Mesodermal cell (in vitro differentiated cells): Measurements from ENCODE around the gene PTMA.
"Not testable (repeated sequence)": the region's sequence is repeated elsewhere in the genome, so short reads cannot be mapped to it uniquely, and the experiment has no call there.

Experiments used
- H3K27ac ChIP-seq: 2 replicates; pipeline ENCODE4 v1.7.0; 2013; ENCODE audit warnings: mild to moderate bottlenecking, low read depth, low read length, moderate library complexity; ENCODE audit not compliant: severe bottlenecking
- H3K36me3 ChIP-seq: 2 replicates; pipeline ENCODE4 v1.7.1; 2013; ENCODE audit warnings: mild to moderate bottlenecking, low read length, moderate library complexity; ENCODE audit not compliant: control insufficient read depth, insufficient read depth
- H3K4me1 ChIP-seq: one replicate; pipeline ENCODE4 v1.7.1; 2013; ENCODE audit warnings: mild to moderate bottlenecking, low read length; ENCODE audit not compliant: insufficient read depth, control insufficient read depth, poor library complexity, severe bottlenecking
- H3K4me3 ChIP-seq: 2 replicates; pipeline ENCODE4 v1.7.0; 2013; ENCODE audit warnings: low read length, control low read depth, mild to moderate bottlenecking; ENCODE audit not compliant: insufficient read depth, poor library complexity, severe bottlenecking; ENCODE audit errors: extremely low read depth
- H3K9me3 ChIP-seq: 2 replicates; pipeline ENCODE4 v1.7.1; 2013; ENCODE audit warnings: mild to moderate bottlenecking, low read length, moderate library complexity; ENCODE audit not compliant: control insufficient read depth
- WGBS, 2 experiments: methylation state at CpG; one replicate each; pipeline ENCODE4 v1.1.5; 2013; ENCODE audit warnings: missing lambda C conversion rate in 2 of 2; ENCODE audit not compliant: insufficient coverage in 2 of 2; 5-methylcytosine and 5-hydroxymethylcytosine counted together

The PTMA gene

GRCh38 chr2:231712451-231713021 lies 4.2 kb downstream of the PTMA start:
- Histone ChIP-seq H3K27ac (peak overlapping the region; percentile 77), H3K36me3 (peaks cover 39% of the 10 kb centered on the region)
- 80 to 90% methylated on average over 1 to 4 of the region's 18 CpGs for WGBS, 2 experiments

GRCh38 chr2:231713406-231713729 lies 5.0 kb downstream of the PTMA start:
- Histone ChIP-seq H3K27ac (peak overlapping the region; percentile 67), H3K4me1 (peaks cover 32% of the 10 kb centered on the region), H3K36me3 (peaks cover 39% of the 10 kb centered on the region)
- not testable (repeated sequence) for H3K9me3 ChIP-seq, H3K4me3 ChIP-seq

More at GRCh38 chr2:231712451-231713021, 4.2 kb downstream of the PTMA start:
- not testable (repeated sequence) for H3K9me3 ChIP-seq
- H3K4me3 ChIP-seq: peak overlapping the region; percentile 11
- peaks cover 32% of the 10 kb centered on the region for H3K4me1 ChIP-seq

GRCh38 chr2:231713730-231714638 lies 5.7 kb downstream of the PTMA start:
- 40 to 53% methylated on average over 14 of the region's 15 CpGs for WGBS, 2 experiments

DNA sequence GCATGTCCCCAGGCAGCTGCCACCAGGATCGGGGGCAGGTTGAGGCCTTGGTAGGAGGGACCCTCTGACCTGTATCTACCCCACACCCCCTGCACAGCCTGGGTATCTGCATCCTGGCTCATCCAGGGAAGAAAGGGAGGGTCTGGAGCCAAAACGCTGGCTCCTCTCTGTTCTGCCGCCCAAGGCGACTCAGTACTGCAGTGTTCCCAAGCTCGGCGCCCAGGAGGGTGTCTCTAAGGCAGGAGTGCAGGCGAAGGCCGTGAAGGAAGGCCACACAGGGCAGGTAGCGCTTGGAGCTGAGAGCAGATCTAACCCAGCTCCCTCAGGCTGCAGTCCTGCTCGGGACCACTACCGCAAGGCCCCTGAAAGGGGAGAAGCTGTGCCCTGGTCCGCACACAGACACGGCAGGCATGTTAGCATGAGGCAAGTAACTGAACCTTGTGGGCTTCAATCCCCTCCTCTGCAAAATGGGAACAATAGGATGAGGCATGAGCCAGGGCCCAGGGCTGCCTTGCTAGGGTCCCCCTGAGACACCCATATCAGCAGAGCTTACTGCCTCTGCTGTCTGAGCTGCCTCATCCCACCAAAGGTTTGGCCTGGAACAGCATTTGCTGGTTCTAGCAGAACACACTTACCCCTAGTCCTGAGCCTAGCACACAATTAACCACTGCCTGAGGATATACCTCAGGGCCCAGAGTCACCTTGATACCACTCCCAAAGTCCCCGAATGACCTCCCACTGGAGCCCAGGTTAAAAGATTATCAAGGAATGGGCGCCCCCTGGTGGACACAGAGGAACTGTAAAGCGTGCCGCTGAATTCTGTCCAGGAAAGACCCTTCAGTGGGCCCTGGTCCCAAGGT lies 6.5 kb downstream of the PTMA start:
- Histone ChIP-seq H3K4me1 (peaks cover 35% of the 10 kb centered on the region), H3K27ac (peak overlapping the region; percentile 85), H3K36me3 (peaks cover 33% of the 10 kb centered on the region), H3K9me3 (no peaks in the 10 kb centered on the region), H3K4me3 (no peak overlapping the region)
- 55 to 57% methylated on average over 16 to 17 of the region's 17 CpGs for WGBS, 2 experiments

More at GRCh38 chr2:231713730-231714638, 5.7 kb downstream of the PTMA start:
- Histone ChIP-seq H3K4me1 (peaks cover 35% of the 10 kb centered on the region), H3K36me3 (peaks cover 39% of the 10 kb centered on the region), H3K27ac (peak overlapping the region; percentile 68), H3K4me3 (no peak overlapping the region), H3K9me3 (no peaks in the 10 kb centered on the region)

- H3K4me1 ChIP-seq: peaks cover 35% of the 10 kb centered on the region
- WGBS, 2 experiments: 63 to 80% methylated on average over 4 to 5 of the region's 5 CpGs
- no peaks in the 10 kb centered on the region for H3K9me3 ChIP-seq
Observed at GRCh38 chr2:231715499-231715837, 7.1 kb downstream of the PTMA start.

DNA sequence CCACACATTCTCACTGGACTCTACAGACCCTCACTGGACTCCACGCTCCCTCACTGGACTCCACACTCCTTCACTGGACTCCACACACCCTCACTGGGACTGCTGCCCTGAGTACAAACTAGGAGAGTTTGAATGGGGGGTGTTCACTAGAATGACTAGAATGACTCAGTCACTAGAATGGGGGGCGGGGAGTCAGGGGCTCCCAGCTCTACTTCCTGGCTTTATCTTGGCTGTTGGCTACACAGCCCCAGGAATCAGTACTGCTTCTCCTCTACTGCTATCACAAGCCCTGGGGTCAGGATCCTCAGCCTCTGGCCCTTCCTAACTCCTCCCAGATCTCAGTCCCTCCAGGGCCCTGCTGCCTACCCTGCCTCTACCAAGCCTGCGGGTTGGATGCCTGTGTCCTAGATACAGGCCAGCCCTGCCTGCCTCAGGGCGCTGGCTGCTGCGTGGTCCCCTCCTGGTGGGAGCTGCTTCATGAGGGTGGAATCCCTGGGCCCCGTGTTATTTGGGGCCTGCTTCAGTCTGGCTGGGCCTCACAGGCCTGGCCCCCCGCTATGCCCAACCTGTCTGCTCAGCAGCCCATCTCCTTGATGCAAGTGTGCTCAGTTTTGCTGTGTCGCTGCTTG lies 7.8 kb downstream of the PTMA start:
- no peak overlapping the region for H3K4me3 ChIP-seq
- peaks cover 24% of the 10 kb centered on the region for H3K36me3 ChIP-seq
- peaks cover 35% of the 10 kb centered on the region for H3K4me1 ChIP-seq
- WGBS, 2 experiments: 80 to 88% methylated on average over 4 of the region's 8 CpGs
- no peaks in the 10 kb centered on the region for H3K9me3 ChIP-seq
- H3K27ac ChIP-seq: peak overlapping the region; percentile 85

More at GRCh38 chr2:231715499-231715837, 7.1 kb downstream of the PTMA start:
- H3K4me3 ChIP-seq: no peak overlapping the region
- peaks cover 30% of the 10 kb centered on the region for H3K36me3 ChIP-seq
- H3K27ac ChIP-seq: peak overlapping the region; percentile 85

GRCh38 chr2:231716666-231717280 lies 8.4 kb downstream of the PTMA start:
- Histone ChIP-seq H3K4me3 (no peak overlapping the region), H3K9me3 (no peaks in the 10 kb centered on the region), H3K27ac (peak overlapping the region; percentile 85), H3K36me3 (peaks cover 17% of the 10 kb centered on the region), H3K4me1 (peaks cover 35% of the 10 kb centered on the region)
- WGBS, 2 experiments: 88 to 94% methylated on average over 9 to 11 of the region's 11 CpGs

DNA sequence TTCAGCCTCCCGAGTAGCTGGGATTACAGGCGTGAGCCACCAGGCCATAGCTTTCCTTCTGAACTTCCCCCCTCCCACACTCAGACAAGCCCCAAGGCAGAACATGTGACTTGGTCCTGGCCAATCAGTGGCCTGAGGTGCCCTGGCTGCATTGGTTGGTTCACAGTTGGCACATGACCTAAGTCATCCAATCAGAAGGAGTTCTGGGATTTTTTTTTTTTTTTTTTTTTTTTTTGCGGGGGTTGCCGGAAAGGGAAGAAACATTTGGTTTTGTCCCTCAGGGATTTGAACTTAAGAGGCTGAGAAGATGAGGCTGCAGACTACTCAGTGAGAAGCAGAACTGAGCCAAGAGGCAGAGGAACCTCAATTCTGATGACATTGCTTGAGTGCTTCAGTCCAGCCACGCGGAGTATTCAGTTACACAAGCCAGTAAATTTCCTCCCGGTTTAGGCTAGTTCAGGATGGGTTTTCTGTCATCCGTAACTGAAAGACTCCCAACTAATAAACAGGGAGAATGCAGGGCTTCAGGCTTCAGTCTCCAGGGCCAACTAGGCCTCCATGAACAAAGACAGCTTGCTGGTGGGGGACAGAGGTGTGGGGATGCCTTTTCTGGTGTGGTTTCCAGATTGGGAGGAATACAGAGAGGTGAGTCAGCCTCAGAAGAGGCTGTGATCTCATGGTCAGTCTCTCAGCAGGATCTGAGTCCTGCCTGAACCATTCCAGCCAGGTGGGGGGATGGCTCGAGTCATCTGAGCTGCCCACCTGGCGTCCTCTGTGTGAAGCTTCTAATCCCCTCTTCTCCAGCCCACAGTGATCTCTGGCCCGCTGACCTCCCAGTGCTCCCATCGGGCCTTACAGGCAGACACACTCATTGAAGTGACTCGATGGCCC lies 9.2 kb downstream of the PTMA start:
- Histone ChIP-seq H3K9me3 (no peaks in the 10 kb centered on the region), H3K4me1 (peaks cover 30% of the 10 kb centered on the region), H3K4me3 (no peak overlapping the region), H3K36me3 (peaks cover 9% of the 10 kb centered on the region), H3K27ac (peak overlapping the region; percentile 85)
- WGBS, 2 experiments: 94% methylated on average over 10 to 11 of the region's 13 CpGs

DNA sequence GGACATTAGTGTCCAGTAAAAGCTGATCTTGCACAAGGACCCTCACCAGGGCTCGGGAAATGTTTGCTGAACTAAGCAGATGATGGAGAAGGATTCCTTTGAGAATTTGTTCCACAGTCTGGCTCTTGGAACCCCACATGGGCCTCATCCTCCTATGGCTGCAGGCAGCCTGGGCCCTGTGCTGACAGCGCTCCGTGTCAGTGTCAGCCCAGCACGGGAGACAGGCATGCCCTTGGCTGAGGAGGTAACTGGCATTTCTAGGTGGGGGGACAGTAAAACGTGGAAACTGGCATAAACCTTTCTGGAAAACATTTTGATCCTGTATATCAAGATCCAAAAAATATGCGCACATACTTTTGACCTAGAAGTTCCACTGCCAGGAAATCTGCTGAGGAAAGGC lies 10.5 kb downstream of the PTMA start:
- 85 to 93% methylated on average over 6 of the region's 6 CpGs for WGBS, 2 experiments
- no peak overlapping the region for H3K4me3 ChIP-seq
- H3K36me3 ChIP-seq: peaks cover 4% of the 10 kb centered on the region
- H3K27ac ChIP-seq: no peak overlapping the region
- H3K9me3 ChIP-seq: no peaks in the 10 kb centered on the region
- peaks cover 26% of the 10 kb centered on the region for H3K4me1 ChIP-seq
